OCI-LY7 (cell line): ENCODE results near the gene MGRN1.

ENCODE experiments used
- CTCF ChIP-seq: fragments of 200-600 bp; sonication (generic); conservative IDR thresholded peaks from 2 replicates; pipeline ENCODE4 v1.5.1; 2014; ENCODE audit warnings: mild to moderate bottlenecking, antibody characterized with exemption, low read length, moderate library complexity, mixed read lengths
- EZH2phosphoT487 ChIP-seq: fragments of 200-600 bp; sonication (generic); IDR thresholded peaks from 2 replicates; pipeline ENCODE4 v1.6.1; 2018; ENCODE audit warnings: low read depth, borderline replicate concordance, mild to moderate bottlenecking, mixed run types, antibody characterized with exemption, low read length, moderate library complexity, mixed read lengths

DNA sequence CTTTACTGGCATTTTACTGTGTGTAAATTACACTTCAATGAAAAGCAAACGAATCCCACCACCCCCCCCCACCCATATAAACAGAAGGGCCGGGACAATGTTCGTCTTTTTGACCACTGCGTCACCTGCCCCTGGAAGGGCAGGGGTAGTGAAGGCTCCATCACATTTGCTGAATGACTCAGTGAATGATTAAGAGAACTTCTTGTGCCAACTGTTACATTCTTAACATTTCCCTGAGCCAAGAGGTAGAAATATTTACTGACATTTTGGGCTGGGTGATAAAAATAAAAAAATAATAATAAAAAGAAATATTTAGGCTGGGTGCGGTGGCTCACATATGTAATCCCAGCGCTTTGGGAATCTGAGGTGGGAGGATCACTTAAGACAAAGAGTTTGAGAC is 44.4 kb upstream of the MGRN1 start:
- no peak for TF ChIP-seq CTCF
- no peak for TF ChIP-seq EZH2phosphoT487
